GM21737 (cell line): ENCODE data around the gene RIMKLA.

Experiments used
- ATAC-seq: cut with Tn5 transposase; IDR thresholded peaks from one replicate; pipeline ENCODE4 v1.9.1; 2021; ENCODE audit warnings: mild to moderate bottlenecking, moderate library complexity; ENCODE audit not compliant: unreplicated experiment

Gene RIMKLA

DNA sequence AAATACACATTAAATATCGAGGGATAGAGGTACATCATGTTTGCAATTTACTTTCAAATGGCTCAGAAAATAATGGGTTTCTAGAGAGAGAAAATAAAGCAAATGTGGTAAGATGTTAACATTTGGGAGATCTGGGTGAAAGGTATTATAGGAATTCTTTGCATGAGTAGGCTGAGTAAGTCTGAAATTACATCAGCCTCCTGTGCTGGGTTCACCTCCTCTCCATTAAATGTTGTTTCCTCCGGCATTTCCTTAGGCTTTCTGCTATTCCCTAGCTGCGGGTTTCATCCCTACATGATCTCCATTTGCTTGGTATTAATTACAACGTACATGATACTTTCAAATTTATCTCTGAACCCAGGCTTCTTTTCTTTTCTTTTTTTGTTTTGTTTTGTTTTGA lies 43.6 kb downstream of the RIMKLA start:
- ATAC-seq = no peak

DNA sequence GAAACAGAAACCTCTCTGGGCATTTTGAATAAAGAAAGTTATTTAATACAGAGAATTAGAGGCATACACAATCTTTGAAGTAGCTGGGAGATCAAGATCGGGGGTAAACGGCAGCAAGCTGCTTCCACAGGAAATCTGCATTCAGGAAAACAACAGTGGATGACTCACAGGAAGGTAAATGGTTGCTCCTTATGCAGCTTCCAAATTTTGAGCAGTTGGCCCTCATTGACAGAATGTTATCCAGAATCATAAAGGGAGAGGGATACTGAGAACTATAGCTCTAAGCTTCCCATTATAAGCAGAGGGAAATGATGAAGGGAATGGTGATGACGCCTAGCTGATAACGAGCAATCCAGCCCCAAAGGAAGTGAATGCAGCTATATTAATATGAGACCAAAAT lies 46.6 kb downstream of the RIMKLA start:
- ATAC-seq = no peak

DNA sequence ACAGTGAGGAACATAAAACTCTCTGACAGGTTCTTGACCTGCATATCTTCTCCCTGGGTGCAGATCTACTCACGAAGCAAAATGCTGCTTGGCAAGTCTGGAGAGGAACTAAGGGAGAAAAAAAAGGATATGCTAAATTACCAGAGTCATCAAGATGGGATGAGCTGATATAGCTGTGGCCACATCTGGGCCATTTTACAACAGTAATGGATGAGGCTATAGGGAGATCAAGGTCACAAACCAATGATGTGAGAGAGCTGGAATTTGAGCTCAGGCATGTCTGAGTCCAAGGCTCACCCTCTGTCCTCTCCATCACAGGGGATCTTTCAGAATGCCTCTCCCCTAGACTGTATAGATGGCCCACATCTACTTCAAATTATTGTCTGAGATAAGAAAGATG lies 49.0 kb downstream of the RIMKLA start:
- ATAC-seq = no peak

DNA sequence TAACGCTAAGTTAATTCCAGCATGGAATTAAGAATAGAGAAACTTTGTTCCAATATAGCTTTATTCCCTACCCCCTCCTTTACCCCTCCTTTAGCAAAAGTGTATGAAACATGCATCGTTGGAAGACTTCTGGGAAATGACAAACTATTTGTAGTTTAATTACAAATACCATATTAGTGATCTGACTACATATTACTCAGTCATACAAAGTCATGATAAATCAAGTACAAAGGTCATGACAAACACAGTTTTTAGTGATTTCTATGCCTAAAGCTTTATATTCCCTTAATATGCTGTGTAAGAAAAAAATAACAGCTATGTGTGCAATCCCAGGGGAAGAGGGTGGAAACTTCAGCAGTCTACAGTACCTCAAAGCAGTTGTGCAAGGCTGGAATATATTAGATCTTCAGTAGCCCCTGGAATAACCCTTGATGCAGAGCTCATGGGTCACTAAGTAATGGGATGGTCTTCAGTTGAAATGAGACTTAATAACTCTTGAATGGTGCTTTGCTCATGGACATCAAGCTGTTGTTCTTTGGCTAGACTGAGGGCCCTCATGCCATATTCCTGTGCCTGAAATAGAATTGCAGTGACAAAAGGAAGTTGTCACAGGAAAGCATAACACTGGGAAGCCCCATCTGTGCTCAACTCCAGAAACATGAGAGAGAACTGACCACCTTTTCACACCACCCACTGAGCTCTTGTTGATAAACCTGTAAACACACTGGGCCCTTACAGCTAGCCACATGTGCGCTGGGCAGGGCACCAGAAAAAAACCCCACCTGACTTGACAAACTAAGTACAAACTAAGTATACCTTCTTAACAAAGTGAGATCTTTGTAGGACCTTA lies 49.9 kb downstream of the RIMKLA start:
- no peak for ATAC-seq

DNA sequence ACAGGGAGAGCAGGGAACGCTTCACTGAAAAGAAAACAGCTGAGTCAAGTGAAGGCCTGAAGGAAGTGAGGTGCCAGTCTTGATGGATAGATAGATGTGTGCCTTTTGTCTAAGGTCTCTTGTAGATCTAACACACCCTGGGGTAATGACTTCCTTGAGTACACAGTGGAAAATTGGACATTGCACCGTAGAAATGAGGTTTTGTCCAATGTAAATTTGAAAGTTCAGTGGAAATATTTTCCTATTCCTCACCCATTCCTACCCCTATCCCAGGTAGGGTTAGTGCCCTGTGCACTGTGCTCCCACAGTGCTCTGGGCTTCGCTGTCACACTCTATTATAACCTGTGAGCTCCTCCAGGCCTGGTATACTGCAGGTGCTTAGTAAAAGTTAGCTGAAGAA lies 50.9 kb downstream of the RIMKLA start:
- ATAC-seq = no peak

DNA sequence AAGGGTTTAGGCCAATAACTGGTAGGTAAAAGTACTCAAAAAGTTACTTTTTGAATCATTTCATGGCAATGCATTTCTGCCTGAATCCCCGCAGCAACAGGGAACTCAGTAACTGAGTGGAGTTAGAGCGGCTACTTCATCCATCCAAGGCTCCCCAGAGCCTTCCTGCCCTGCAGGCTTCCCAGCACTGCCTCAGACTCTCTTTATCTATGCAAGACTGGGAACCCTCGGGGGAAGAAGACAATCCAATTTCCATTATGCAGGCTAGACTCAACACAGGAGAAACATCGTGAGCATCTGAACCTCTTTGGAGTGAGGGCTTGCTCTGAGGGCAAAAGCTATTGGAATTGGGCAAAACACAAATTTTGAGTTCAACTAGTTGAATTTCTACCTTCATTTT lies 52.1 kb downstream of the RIMKLA start:
- ATAC-seq = no peak

DNA sequence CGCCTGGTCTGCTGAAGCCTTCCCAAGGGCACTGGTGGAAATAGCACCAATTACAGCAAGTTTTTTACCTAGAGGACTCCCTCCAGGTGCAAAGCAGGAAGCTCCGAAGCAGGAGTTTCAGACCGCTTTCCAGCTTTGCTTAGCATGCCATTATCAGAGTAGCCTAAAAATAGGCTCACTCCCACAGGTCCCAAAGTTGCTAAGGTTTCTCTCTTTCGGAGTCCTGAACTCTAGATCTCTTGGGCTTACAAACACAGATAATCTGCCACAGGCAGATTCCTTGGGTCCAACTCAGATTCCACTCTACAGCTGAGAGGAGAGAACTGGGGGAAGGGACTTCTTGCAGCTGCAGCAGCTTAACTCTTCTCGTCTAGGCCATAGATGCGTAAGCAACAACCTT lies 52.8 kb downstream of the RIMKLA start:
- no peak for ATAC-seq

DNA sequence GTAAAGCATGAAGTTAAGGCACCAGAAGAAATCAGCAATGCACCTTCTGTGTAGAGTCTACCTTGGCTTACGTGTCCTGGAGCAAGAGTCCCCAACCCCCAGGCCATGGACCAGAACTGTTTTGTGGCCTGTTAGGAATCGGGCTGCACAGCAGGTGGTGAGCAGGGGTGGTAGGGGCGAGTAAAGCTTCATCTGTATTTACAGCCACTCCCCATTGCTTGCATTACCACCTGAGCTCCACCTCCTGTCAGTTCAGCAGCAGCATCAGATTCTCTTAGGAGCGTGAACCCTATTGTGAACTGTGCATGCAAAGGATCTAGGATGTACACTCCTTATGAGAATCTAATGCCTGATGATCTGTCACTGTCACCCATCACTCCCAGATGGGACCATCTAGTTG lies 53.7 kb downstream of the RIMKLA start:
- no peak for ATAC-seq

DNA sequence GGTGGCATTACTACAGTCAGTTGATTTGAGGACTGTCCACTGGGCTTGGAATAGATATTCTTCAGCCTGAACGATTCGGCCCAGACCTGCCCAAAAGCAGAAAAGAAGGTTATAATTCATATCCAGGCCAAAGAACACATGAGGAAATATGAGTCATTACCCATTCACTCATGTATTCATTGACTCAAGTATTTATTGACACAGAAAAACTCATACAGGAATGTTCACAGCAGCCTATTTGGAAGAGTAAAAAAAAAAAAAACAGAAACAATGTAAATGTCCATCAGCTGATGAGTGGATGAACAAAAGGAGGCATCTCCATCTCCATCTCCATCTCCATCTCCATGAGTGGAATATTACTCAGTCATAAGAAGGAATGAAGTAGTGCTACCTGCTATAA lies 59.3 kb downstream of the RIMKLA start:
- no peak for ATAC-seq

DNA sequence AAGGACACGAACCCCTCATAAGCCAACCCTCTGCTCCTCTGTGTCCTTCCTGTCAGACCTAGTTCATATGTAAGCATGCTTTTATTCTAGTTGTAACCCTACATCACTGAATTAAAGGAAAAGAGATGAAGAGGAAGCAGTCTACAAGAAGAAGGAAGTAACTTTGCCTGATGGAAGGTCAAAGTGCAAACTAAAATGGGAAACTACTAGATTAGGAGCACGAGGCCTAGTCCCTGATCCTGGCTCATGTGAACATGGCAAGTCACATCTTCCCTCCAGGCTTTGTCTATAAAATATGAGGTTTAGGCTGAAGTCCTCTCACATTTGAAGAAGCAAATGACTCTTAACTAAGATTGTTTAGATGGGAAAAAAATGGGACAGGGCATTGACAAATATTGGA lies 62.1 kb downstream of the RIMKLA start:
- no peak for ATAC-seq

DNA sequence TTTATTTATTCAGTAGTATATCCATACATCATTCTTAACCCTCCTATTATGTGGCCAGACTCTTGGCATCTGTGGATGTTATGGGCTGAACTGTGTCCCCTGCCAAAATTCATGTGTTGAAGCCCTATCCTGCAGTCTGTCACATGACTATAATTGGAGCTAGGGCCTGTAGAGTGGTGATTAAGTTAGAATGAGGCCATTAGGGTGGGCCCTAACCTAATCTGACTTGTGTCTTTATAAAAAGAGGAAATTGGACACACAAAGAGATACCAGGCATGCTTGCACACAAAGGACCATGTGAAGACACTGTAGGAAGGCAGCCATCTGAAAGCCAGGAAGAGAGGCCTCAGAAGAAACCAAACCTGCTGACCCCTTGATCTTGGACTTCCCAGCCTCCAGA lies 68.7 kb downstream of the RIMKLA start:
- ATAC-seq = no peak

DNA sequence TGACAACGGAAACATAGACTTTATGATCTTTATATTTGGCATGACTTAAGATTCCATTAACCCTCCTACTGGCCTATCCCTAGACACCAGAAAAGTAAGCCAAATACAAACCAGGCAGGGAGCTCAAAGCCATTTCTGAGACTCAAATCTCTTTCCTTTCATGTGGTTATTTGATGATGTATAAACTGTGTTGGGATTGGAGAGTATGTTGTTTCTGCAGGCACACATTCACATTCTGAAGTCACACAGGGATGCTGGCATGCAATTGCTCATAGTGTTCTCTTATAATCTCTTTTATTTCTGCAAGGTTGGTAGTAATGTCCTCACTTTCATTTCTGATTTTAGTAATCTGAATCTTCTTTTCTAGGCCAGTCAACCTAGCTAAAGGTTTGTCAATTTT lies 69.5 kb downstream of the RIMKLA start:
- no peak for ATAC-seq

DNA sequence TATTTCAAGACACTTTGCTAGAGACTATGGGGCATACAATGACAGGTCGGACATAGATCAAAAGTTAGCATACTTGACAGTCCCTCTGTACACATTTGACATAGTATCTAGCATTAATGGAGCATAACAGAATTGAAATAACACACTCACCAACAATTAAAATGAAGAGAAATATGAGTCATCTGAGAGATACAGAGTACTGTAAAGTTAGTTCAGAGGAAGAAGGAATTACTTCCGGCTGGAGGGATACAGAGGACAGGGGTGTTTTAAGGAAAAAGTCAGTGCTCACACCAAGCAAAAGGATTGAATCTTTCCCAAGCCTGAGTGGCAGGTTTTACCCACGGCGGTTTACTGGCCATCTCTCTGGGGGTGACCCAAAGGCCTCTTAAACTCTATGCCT lies 72.8 kb downstream of the RIMKLA start:
- no peak for ATAC-seq

DNA sequence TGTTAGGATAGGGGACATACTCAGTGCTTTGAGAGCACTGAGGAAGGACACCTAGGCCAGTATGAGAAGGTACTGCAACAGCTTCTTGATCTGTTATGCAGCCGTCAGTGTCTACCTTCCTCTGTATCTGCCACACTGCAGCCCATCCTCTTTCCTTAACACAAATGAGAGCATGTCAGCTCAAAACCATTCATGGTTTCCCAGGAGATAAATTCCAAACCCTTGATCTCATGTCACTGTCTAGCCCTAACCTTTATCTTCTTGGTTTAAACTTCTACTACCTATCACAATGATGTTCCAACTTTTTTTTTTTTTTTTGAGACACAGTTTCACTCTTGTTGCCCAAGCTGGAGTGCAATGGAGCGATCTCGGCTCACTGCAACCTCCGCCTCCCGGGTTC lies 73.8 kb downstream of the RIMKLA start:
- no peak for ATAC-seq

DNA sequence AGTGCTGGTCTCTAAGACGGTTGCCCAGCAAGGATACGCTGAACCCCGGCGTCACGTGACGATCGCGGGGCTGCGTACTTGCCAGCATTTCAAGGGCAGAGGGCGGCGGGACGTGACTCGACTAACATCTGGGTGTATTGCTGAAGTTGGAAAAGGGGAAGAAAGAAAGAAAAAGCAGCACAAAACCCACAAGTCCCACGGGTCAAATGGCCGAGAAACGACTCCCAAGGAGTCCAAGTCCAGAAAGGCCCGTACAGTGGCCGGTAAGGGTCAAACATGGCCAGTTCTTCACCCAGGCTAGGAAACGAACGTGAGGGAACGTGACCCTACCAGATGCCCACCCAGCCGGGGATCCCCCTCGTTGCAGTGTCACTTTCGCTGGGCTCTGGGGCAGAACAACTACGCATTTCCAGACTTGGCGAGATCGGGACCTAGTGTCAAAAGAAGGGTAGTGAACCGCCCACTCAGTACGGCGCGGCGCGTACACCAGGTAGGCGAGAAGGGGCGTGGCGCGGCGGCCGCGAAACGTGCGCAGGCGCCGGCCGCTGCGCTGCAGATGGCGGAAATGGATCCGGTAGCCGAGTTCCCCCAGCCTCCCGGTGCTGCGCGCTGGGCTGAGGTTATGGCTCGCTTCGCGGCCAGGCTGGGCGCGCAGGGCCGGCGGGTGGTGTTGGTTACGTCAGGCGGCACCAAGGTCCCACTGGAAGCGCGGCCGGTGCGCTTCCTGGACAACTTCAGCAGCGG lies 75.6 kb downstream of the RIMKLA start, which contains the start of the genes PPCS and ZMYND12:
Gene PPCS (plus strand): TSS at position 534 of the 744 bp plus-strand sequence. CDS start 23 bp downstream, at position 557.
Gene ZMYND12 (minus strand): TSS at position 13 of the 744 bp plus-strand sequence. CDS start 25 bp downstream, outside the sequence.
- ATAC-seq = peak; percentile 80

DNA sequence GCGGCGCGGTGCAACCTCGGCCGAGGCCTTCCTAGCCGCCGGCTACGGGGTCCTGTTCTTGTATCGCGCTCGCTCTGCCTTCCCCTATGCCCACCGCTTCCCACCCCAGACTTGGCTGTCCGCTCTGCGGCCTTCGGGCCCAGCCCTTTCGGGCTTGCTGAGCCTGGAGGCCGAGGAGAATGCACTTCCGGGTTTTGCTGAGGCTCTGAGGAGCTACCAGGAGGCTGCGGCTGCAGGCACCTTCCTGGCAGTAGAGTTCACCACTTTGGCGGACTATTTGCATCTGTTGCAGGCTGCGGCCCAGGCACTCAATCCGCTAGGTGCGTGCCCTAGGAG lies 76.1 kb downstream of the RIMKLA start:
- peak; percentile 52 for ATAC-seq

DNA sequence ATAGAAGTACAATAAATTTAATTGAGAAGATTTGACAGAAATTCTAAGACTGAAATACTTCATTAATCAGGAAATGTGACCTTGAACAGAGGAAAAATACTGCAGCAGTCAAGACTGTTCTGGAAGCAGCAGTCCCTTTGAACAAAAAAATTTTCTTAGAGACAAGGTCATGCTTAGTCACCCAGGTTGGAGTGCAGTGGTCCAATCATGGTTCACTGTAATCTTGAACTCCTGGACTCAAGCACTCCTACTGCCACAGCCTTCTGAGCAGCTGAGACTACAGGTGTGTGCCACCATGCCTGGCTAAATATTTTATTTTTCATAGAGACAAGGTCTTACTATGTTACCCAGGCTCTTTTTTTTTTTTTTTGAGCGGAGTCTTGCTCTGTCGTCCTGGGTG lies 80.6 kb downstream of the RIMKLA start:
- no peak for ATAC-seq

DNA sequence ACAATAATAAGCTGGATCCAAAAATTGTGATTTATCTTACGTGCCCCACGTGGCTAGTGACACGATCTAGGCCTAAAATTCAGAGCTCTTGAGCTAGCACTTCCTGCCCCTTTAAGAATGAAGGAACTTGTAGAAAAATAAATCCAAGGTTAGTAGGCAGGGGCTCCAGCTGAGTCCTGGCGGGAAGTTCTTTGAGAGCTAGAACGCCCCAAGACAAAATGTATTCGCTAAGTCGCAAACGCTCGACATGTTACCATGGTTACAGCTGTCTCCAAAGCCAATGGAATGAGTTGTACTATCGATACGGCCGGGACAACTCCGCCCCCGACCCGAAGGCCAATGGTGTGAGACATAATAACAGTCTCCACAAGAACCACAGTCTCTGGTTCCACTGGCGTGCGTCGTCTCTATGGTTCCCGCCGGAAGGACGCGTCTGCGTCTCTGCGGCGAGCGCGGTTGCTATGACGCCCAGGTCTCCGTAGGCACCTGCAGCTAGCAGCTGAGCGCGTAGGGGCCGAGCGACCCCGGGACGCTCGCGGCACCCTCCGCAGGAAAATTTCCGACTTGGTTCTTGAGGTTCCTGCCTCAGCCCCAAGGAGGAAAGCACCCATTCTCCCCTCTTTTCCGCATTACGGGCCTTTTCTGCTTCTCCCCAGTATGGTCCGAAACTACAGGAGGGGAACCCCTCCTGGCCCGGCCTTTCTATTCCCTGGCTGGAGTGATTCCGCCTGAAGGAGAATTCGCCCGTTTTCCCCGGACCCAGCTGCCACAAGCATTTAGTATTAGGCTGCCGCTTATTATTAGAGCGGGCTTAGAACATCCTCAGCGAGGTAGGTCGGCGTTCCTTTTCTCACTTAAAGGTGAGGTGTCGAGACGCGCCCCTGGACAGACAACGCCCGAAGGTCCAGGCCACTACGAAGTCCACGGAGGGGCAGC lies 82.5 kb downstream of the RIMKLA start, which contains the start of gene CCDC30:
Gene CCDC30 (plus strand): TSS at position 459 of the 936 bp plus-strand sequence. CDS start 17,266 bp downstream, outside the sequence.
- ATAC-seq = peak; percentile 98

DNA sequence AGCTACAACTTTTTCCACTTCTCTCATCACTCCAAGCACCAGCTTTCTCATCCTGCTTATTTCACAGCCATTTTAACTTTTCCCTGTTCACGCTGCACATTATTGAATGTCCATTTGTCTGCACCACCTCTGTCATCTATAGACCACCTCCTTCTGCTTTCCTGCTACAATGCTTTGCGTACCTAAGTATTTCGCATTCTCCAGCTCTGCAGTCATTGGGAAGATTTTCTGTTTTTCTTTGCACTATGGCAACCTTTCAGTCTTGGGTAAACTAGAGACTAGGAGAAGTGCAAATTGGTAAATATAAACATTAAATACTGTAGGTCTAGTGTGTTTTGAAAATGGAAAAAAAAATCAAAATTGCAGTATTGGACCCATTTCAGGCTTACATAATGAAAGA lies 83.3 kb downstream of the RIMKLA start:
- ATAC-seq = no peak

DNA sequence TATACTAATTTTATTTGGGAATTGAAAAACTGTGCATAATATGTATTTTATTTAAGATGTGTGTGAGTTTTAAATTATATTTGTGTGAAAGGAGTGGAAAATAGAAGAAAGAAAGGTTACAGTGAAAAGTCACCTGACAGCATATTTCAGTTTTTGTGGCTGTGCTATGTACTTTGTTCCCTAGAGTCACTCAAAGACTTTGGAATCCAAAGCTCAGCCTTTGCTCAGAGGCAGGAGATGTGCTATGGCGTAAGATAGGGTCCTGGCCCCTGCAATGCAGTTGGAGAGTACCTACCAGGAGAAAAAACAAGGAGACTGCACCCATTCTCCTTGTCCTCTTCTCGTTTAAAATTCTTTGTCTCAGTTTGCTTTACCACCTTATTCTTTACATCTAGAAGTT lies 85.4 kb downstream of the RIMKLA start:
- ATAC-seq = no peak

DNA sequence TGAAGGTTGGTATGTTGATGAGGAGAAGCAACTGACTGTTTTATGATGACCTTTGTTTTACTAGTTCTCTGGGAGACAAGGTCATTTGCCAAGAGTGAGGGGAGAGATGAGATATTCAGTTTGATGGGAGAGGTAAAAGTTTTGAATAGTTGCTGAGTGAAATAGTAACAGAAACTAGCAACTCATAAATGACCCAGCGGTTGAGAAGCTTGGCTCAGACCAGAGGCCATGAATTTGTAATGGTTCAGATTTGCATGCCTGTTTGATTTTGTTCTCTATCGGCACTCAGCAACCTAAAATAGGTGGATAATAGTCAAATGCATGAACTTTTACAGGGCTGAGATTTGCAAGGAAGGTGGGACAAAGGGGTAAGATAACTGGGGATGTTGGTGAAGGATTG lies 89.1 kb downstream of the RIMKLA start:
- ATAC-seq = no peak
